DMS79 treated with DMSO at 0.1 percent for 48 hours (cell line): ENCODE measurements around the gene MXD3.

ENCODE experiments used
- DNase-seq: peaks from one replicate; lab custom pipeline; 2025; lab: John Stamatoyannopoulos, UW

Gene MXD3

DNA sequence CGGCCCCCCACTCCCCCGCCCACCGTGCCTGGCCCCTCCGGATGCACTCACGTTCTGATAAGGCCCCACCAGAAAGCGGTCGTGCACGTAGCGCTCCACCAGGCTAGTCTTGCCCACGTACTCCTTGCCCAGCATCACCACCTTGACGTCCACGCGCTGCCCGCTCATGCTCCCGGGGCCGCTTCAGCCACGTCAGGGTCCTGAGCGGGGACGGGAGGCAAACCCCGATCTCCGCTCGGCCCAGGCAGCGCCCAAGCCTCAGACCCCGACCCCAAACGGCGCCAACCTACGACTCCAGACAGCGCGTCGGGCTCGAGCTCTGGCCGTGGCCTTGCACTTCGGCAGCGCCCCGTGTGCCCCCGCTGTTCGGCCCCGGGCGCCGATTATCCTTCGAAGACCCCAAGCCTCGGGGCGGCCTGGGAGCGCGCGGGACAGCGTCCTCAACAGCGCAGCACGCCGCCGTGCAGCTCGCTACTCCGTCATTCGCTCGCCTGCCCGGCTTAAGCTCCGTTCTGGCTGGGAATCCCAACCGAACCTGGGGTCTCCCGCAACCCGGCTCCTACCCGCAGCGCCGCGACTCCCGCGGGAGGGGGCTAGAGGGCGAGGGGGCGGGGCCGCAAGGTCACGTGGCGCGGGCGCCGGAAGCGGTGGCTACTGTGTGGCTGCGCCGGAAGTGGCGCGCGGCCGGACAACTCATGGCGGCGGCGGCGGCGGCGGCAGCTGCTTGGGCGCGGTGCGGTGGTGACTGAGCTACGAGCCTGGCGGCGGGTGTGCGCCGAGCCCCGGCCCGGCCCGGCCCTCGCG lies 8.4 kb downstream of the MXD3 start, which contains the start of the genes PRELID1 and RAB24:
Gene PRELID1, plus strand, starts transcription at position 679 of the 804 bp plus-strand sequence. CDS start 187 bp downstream, outside the sequence.
Gene RAB24, minus strand, starts transcription at position 599 of the 804 bp plus-strand sequence. Its CDS starts 431 bp downstream, at position 168.
- peak; percentile 18 for DNase-seq

DNA sequence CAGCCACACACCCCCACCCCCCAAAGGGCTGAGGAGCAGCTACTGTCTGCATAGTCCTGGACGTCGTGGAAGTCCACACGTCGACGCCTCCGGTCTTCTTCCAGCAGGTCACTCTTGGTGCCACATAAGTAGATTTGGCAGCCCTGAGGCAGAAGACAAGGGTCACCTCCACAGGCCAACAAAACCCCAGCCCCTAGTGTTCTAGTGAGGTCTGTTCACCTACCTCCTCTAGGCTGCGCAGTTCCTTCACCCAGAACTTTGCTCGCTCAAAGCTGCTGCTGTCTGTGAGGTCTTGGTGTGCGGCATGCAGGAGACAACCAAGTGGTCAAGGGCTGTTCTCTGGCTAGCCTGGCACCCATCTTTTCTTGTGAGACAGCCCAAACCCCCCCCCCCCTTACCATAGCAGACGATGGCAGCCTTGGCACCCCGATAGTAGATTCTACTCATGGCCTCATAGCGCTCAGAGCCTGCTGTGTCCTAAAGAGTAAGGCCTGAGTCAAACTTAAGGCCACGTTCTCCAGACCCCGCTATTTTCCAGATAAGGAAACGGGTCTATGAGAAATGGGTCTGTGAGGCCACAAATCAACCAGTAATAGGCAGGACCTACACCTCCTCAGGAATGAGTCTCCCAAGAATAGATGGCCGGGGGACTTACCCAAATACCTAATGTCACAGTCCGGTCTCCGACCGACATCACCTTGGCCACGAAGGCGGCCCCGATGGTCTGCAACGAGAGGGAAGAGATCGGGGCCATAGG lies 9.2 kb downstream of the MXD3 start:
- DNase-seq, result no peak

DNA sequence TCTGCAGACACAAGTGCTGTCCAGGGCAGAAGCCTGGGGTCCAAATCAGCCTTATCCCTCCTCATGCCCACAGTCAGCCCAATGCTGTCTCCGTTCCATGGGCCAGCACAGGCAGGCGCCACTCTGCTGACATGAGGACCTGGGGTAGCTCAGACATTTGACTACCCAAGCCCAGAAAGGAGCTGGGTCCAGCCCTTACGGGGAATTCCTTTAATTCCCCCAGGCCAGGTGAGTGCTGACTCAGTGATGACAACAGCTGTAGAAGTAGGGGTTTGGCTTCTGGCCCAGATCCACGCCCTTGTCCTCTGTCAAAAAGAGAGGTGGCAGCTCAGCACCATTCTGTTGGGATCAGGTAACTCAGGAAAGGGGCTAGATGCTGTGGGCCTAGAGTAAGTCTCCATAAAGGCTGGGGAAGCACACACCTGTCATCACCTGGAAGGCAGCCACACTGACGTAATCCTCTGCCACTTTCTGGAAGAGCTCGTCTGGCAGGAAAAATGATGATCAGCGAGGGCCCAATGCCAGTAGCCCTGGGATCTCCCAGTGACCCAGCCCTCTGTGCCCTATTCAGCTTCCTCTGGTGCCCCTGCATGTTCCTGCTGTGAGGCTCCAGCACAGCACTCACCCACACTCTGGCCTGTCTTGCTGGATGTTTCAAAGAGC lies 10.1 kb downstream of the MXD3 start:
- DNase-seq, result peak; percentile 76

DNA sequence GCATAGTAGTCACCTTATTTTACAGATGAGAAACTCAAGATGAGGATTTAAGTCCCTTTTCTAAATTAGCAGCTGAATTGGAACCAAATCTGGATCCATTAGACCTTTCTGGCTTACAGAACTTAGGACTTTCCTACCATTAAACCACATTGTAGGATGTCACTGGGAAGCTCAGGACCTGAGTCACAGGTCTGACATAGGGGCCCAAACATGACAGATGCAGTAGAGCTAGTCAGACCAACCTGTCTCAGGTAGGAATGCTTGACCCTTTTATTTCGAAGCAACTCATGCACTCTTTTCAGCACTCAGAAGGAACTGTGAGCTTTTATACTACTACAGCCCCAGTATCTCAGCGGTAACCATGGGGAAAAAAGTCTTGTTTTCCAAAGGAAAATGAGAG lies 10.7 kb downstream of the MXD3 start:
- DNase-seq, result no peak

DNA sequence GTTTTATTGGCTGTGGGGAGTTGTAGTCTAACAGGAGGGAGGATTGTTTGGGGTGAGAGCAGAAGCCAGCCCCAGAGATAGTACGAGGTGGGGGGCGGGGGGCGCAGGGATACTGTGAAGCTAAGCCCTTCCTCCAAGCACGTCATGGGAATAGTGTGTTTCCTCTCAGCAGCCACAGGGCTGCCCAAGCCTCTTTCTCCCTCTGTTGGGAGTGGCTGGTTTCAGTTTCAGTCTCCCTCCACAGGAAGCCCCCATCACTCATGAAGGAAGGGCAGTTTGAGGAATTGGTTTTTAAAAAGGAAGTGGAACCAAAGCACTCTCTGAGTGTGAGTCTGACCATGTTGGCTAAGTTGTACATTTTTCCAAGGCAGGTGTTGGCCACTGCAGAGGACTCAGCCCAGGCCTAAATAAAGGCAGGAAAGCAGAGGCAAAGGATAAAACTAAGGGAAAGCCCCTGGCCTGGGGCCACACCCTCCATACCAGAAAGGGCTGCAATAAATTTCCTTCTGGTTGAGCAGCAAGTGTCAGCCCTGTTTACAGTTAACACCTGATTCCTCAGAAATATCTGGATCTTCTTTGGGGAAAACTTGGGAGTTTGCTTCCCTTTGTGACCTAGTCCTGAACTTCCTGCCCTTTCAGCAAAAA lies 11.3 kb downstream of the MXD3 start:
- DNase-seq, result no peak

DNA sequence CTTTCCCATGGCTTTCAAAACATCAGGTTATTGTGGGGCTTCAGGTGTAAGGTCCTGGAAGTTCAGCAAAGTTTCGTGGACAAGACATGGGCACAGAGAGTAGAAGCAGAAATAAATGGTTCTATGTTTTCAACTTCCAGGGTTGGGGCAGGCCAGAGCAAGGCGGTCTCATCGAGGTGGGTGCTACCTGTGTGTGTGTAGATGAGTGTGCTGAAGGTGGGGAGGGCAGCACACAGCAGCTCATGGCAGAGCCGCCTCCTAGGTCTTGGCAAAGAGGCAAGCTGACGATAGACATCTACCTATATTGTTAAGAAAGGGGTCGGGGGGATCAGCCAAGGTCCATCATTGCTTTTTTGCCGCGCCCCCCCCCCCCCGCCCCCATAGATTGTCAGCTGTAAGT lies 12.0 kb downstream of the MXD3 start:
- no peak for DNase-seq

DNA sequence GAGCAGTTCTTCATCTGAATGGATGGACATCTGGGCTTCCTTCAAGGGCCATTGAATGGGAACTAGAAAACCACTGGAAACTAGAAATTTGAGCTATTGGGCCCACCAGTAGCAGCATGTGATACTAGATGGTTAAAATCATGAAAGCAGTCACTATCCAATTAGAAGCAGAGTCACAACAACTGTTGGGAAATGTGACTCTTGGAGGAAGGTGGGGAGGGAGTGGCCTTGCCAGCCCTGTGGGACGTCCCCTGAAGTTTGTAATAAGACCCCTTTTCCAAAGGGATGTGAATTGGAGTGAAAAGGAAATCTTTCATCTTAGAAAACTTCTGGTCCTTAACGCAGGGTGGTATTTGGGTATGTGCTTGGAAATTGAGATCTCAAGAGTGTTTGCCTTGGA lies 13.8 kb downstream of the MXD3 start:
- DNase-seq, result no peak

DNA sequence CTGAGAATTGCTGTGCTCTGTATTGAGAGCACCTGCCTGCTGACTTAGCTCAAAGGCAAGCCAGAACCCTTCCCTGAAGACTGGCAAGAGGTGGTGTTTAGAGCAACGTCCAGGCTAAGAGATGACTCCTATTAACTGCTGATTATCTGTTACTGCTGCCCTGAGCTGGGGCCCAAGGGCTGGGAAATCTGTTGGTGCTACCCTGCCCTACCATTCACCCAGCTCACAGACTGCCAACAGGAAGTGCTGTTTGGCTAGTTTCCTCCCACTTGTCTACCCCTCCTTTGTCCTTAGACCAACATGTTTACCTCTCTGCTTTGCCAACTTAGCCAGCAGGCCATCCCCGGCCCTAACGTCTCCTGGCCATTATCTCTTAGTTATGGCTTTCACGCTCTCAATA lies 15.1 kb downstream of the MXD3 start:
- no peak for DNase-seq

DNA sequence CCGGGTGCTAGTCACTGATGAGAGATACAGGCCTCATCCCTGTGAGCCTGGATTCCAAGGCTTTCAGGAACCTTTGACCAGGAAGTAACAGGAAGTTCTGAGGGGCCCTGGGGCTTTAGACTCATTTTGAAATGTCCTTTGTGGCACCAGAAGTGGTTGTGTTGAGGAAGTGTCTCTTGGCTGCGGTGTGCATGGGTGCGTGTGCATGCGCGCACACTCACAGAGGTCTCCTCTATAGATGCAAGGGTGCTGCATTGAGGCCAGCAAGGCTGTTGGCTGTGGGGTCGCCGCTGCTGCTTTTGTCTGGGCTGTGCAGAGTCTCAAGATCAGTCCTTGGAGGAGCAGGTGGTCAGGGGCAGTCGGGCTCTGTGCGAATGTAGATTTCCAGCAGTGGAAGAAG lies 15.8 kb downstream of the MXD3 start:
- DNase-seq, result no peak

DNA sequence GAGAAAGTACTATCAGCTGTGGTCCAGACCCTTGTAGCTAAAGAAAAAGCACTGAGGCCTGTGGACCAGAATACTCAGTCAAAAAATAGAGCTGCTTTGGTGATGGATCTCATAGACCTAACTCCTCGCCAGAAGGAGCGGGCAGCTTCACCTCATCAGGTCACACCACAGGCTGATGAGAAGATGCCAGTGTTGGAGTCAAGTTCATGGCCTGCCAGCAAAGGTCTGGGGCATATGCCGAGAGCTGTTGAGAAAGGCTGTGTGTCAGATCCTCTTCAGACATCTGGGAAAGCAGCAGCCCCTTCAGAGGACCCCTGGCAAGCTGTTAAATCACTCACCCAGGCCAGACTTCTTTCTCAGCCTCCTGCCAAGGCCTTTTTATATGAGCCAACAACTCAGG lies 17.1 kb downstream of the MXD3 start:
- no peak for DNase-seq

DNA sequence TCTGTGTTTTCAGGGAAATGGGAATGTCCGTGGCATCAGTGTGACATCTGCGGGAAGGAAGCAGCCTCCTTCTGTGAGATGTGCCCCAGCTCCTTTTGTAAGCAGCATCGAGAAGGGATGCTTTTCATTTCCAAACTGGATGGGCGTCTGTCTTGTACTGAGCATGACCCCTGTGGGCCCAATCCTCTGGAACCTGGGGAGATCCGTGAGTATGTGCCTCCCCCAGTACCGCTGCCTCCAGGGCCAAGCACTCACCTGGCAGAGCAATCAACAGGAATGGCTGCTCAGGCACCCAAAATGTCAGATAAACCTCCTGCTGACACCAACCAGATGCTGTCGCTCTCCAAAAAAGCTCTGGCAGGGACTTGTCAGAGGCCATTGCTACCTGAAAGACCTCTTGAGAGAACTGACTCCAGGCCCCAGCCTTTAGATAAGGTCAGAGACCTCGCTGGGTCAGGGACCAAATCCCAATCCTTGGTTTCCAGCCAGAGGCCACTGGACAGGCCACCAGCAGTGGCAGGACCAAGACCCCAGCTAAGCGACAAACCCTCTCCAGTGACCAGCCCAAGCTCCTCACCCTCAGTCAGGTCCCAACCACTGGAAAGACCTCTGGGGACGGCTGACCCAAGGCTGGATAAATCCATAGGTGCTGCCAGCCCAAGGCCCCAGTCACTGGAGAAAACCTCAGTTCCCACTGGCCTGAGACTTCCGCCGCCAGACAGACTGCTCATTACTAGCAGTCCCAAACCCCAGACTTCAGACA lies 17.7 kb downstream of the MXD3 start:
- no peak for DNase-seq

DNA sequence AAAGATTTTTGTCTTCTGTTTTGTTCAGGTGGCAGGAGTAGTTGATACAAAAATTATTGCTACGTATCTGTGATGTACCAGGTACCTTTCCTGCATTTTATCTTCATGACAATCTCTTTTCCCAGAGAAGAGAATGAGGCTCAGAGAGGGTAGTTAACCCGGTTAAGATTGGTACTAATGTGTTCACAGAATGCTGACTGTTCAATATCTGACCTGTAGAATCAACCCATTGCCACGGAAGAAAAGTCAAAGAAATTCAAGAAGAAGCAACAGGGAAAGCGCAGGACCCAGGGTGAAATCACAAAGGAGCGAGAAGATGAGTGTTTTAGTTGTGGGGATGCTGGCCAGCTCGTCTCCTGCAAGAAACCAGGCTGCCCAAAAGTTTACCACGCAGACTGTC lies 20.0 kb downstream of the MXD3 start:
- no peak for DNase-seq

DNA sequence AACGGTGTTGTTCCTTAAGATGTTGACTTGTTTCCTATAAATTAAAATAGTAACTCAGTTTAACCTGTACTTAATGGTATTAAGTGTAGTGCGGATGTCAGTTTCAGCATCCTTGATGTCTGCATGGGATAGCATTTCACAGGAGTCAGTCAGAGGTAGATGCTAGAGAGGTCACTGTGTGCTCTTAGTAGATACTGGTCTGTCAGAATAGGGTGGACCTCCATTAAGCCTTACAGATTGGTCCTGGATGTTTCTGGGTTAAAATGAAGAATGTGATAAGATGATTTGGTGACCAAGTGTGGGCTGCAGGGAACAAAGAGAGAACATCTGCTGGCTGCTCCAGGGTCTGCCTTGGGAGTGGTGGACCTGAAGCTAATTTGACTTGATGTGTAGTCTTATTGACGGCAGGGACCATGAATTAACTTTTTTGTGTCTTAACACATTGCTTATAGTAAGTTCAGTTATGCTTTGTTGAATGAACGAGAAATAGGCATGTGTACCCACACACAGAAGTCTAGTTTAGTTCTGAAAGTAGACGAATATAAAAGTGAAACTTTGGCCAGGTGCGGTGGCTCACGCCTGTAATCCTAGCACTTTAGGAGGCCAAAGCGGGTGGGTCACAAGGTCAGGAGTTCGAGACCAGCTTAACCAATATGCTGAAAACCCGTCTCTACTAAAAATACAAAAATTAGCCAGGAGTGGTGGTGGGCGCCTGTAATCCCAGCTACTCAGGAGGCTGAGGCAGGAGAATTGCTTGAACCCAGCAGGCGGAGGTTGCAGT lies 20.7 kb downstream of the MXD3 start:
- no peak for DNase-seq

DNA sequence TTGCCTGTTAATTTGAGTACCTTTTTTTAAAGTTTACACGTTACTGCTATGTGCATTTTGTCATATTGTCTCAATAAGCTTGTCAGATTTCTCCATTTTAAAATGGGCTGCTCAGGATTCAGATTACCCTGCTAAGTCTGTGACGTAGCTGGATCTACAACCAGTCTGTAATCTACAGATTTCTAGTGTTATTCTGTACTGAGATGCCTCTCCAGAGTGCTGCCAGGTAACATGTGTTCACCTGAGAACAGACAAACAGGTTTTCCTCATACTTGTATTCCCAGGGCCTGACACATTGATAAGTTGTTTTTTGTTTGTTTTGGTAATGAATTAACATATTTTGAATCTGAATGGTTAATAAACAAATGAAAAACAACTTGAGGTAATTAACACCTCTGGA lies 23.5 kb downstream of the MXD3 start:
- no peak for DNase-seq

DNA sequence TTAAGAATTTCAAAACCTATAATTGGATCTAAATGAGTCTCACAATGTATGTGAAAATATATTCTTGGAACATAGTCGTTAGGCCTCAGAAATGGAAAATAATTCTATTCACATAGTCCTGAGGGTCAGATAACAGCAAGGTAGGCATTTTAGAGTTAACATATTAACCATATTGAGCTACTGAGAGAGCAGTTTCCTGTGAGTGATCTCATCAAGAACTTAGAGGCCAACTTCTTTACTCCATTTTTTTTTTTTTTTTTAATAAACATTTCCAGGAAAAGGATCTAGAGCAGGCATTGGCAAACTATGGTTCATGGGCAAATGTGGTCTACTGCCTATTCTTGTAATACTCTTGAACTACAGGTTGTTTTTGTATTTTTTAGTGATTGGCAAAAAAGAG lies 34.8 kb downstream of the MXD3 start:
- no peak for DNase-seq

DNA sequence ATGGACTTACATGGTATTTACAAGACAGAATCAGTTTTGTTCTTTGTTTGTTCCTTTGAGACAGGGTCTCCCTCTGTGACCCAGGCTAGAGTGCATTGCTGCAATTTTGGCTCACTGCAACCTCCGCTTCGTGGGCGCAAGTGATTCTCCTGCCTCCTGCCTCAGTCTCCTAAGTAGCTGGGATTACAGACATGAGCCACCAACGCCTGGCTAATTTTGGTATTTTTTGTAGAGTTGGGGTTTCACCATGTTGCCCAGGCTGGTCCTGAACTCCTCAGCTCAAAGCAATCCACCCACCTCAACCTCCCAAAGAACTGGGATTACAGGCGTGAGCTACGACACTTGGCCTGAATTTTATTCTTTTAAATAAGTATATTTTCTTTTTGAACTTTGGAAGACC lies 35.8 kb downstream of the MXD3 start:
- no peak for DNase-seq

DNA sequence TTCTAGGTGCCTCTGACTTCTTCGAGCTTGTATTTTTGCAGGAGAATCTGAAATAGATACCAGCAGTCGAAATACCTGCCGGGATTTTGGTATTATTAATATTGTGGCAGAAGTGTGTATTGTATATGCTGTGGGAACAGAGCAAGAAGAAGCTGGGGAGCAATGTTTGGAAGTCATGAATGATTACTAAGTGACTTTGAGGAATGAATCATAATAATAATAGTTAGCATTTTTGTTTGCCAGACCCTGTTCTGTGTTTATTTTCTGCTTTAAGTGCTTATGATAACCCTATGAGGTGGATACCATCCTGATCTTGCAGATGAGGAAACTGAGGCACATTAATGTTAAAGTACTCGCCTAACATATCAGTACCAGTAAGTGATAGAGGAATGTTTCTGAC lies 40.6 kb downstream of the MXD3 start:
- no peak for DNase-seq

DNA sequence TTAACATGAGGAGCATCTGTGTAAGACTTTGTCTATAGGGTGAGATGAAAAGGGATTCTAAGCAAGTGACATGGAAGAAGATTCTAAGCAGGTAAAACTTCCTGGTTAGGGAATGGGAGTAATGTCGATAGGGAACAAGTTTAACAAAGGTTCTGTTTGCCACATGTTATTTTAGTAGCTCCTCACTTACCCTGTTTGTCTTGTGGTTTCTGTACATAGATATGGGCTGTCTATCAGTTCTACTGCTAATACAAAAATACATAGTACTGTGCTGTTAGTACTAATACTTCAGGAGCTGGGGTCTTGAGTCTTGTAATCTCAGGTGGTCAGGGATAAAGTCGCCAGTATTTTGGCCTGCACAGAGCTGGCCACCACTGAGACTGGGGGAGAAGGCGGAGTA lies 41.0 kb downstream of the MXD3 start:
- no peak for DNase-seq

DNA sequence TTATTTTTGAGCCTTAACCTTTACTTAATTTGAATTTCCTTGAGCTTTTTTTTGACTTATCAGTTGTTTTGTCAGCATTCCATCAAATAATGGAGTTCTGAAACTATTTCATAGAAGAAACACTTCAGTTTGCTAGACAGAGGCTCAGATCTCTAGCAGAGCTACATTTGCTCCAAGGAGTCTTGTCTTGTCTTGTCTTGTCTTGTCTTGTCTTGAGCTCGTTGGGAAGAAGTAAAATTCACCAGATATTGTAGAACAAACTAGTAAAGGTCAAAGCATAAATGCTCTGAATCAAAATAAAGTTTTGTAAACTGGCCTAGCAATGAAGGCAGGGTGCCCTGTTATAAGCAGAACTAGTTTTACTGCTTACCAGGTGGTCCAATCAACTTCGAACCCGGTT lies 41.7 kb downstream of the MXD3 start:
- DNase-seq, result no peak

DNA sequence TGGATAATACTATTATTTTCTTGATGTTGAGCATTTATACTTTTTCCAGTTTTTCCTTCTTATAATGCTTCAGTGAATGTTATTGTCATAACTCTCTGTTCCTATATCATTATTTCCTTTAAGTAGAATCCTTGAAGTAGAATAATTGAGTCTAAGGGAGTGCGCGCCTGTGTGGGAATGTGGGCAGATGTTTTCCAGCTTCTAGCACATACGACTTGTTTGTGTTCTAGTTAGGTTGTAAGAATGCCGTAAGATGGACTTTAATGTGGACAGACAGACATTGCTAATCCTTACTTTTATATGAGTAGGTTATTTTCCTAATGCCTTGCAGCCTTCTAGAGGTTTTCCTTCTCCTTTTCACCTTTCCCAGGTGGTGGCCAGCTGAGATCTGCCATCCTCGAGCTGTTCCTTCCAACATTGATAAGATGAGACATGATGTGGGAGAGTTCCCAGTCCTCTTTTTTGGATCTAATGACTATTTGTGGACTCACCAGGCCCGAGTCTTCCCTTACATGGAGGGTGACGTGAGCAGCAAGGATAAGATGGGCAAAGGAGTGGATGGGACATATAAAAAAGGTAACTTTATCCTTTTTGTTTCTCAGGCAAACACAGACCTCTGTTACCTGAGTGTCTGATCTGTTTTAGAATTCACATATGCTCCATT lies 42.3 kb downstream of the MXD3 start:
- DNase-seq, result no peak
